ENCODE data around the gene GPR35.
A peak's percentile ranks its signal among the peaks of the same experiment; 100 is the strongest.

GPR35 gene

GRCh38 chr2:240620149-240620731 lies 5.0 kb upstream of the GPR35 start:
- Histone ChIP-seq H3K27ac (replicated peaks) (no peak overlapping the region), H3K4me3 (replicated peaks; ENCODE audit: insufficient read depth, low read length) (no peak overlapping the region), H3K27me3 (ENCODE audit: insufficient read depth, poor library complexity, severe bottlenecking) (no peaks in the 10 kb centered on the region)
- TF ChIP-seq, protein P1, sequence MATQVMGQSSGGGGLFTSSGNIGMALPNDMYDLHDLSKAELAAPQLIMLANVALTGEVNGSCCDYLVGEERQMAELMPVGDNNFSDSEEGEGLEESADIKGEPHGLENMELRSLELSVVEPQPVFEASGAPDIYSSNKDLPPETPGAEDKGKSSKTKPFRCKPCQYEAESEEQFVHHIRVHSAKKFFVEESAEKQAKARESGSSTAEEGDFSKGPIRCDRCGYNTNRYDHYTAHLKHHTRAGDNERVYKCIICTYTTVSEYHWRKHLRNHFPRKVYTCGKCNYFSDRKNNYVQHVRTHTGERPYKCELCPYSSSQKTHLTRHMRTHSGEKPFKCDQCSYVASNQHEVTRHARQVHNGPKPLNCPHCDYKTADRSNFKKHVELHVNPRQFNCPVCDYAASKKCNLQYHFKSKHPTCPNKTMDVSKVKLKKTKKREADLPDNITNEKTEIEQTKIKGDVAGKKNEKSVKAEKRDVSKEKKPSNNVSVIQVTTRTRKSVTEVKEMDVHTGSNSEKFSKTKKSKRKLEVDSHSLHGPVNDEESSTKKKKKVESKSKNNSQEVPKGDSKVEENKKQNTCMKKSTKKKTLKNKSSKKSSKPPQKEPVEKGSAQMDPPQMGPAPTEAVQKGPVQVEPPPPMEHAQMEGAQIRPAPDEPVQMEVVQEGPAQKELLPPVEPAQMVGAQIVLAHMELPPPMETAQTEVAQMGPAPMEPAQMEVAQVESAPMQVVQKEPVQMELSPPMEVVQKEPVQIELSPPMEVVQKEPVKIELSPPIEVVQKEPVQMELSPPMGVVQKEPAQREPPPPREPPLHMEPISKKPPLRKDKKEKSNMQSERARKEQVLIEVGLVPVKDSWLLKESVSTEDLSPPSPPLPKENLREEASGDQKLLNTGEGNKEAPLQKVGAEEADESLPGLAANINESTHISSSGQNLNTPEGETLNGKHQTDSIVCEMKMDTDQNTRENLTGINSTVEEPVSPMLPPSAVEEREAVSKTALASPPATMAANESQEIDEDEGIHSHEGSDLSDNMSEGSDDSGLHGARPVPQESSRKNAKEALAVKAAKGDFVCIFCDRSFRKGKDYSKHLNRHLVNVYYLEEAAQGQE (IDR thresholded peaks at IDR 0.05; ENCODE audit: insufficient replicate concordance, low read depth) = no peak
- TF ChIP-seq GABPA (IDR thresholded peaks at IDR 0.05; ENCODE audit: low read depth) (no peak), SPI1 (IDR thresholded peaks at IDR 0.05; ENCODE audit: borderline replicate concordance, low read depth) (no peak), POLR2AphosphoS5 (IDR thresholded peaks at IDR 0.05; ENCODE audit: low read depth) (no peak), CTCF (IDR thresholded peaks at IDR 0.05; ENCODE audit: insufficient read depth, low read length) (no peak)
- DNase-seq (ENCODE audit: low read depth in 1 of 2, low spot score in 1 of 2) = no peak

DNA sequence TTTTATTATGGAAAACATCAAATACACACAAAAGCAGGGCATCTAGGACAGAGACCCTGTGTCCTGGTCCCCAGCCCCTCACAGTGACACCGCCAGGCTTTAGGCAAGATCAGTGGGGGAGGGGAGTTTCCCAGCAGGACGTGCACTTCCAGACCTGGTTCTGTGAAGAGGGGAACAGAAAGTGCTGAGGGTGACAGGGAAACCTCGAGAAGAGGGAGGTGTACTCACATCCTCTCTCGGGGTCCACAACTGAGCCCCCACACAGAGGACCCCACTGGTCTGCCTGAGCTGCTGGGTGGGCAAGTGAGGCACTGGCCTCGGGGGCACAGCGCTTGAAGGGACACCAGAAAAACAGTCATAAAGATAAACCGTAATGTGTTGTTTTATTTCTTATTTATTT lies 4.4 kb upstream of the GPR35 start:
- TF ChIP-seq POLR2AphosphoS5 (IDR thresholded peaks at IDR 0.05; ENCODE audit: low read depth) = no peak
- TF ChIP-seq, protein P1 (IDR thresholded peaks at IDR 0.05; ENCODE audit: insufficient replicate concordance, low read depth) = no peak
- TF ChIP-seq GABPA (IDR thresholded peaks at IDR 0.05; ENCODE audit: low read depth) = no peak
- TF ChIP-seq CTCF (IDR thresholded peaks at IDR 0.05; ENCODE audit: insufficient read depth, low read length) = no peak
- no peak for TF ChIP-seq SPI1 (IDR thresholded peaks at IDR 0.05; ENCODE audit: borderline replicate concordance, low read depth)
- peak overlapping the region; percentile 42 for H3K27ac ChIP-seq (replicated peaks)
- no peaks in the 10 kb centered on the region for H3K27me3 ChIP-seq (ENCODE audit: insufficient read depth, poor library complexity, severe bottlenecking)
- no peak for DNase-seq (ENCODE audit: low read depth in 1 of 2, low spot score in 1 of 2)
- no peak overlapping the region for H3K4me3 ChIP-seq (replicated peaks; ENCODE audit: insufficient read depth, low read length)

GRCh38 chr2:240622060-240622411 lies 3.2 kb upstream of the GPR35 start:
- Histone ChIP-seq H3K27me3 (ENCODE audit: insufficient read depth, poor library complexity, severe bottlenecking) (no peaks in the 10 kb centered on the region), H3K4me3 (replicated peaks; ENCODE audit: insufficient read depth, low read length) (no peak overlapping the region), H3K27ac (replicated peaks) (peak overlapping the region; percentile 42)
- TF ChIP-seq, protein P1 (IDR thresholded peaks at IDR 0.05; ENCODE audit: insufficient replicate concordance, low read depth) = no peak
- TF ChIP-seq CTCF (IDR thresholded peaks at IDR 0.05; ENCODE audit: insufficient read depth, low read length) = no peak
- TF ChIP-seq POLR2AphosphoS5 (IDR thresholded peaks at IDR 0.05; ENCODE audit: low read depth) = no peak
- no peak for DNase-seq (ENCODE audit: low read depth in 1 of 2, low spot score in 1 of 2)

All from HL-60 (cell line).